ENCODE results near the gene IRGM.
A peak's percentile ranks its signal among the peaks of the same experiment; 100 is the strongest.
"Not testable (repeated sequence)": the region's sequence is repeated elsewhere in the genome, so short reads cannot be mapped to it uniquely, and the experiment has no call there.

Gene IRGM, protein sequence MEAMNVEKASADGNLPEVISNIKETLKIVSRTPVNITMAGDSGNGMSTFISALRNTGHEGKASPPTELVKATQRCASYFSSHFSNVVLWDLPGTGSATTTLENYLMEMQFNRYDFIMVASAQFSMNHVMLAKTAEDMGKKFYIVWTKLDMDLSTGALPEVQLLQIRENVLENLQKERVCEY

DNA sequence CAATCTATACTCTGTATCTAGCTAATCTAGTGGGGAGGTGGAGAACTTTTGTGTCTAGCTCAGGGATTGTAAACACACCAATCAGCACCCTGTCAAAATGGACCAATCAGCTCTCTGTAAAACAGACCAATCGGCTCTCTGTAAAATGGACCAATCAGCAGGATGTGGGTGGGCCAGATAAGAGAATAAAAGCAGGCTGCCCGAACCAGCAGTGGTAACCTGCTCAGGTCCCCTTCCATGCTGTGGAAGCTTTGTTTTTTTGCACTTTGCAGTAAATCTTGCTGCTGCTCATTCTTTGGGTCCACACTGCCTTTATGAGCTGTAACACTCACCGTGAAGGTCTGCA, at the start of gene IRGM:
TSS of gene IRGM (plus strand) at position 214 of the 346 bp plus-strand sequence. CDS start 1,603 bp downstream, outside the sequence.
- DNase-seq (ENCODE audit: low read depth in 3 of 3) = not testable (repeated sequence)

DNA sequence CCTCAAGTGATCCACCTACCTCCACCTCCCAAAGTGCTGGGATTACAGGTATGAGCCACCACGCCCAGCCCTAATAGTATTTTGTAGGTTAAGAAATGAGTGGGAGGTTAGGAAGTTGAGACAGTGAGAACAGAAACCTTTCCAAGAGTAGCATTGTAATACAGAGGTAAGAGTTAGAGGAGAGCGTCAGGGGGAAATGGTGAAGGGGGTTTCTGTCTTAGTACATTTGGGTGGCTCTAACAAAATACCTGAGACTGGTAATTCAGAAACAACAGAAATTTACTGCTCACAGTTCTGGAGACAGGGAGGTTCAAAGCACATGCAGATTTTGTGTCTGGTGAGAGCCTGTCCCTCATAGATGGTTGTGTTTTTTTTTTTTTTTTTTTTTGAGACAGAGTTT, 48.9 kb upstream of the IRGM start:
- no peak for DNase-seq (ENCODE audit: low read depth in 3 of 3)

DNA sequence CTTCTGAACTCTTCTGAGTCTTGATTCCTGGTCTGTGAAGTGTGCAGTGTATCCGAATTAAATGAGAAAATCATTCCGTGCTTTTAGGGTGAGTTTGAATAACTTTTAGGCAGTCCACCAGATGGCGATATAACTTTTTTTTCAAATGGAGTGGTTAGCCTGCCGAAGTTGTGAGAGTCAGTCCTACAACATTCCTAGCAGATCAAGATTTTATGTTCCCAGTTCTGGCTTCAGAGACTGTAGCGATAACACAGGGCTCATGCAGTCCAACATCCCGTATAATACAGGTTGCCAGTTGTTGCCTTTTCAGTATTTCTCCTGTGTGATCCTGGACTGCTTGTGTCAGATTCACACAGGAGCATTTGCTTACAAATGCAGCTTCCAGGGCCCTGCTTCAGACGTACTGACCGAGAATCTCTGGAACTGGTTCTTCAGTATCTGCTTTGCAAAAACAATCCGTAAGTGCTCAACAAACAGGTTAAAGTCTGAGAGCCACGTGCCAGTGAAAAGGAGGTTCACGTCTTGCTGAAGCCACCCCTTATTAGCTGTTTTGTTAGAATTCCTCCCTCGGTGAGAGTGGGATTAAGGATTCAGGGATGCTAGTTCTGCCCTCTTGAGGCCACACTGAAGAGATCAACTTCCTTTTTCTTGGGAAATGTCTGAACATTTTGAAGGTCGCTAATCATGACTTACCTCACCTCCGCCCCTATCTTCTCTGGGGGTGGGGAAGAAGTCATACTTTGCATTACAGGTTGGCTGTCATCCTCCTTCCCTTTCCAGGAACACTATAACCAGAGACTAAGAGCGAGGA, 45.0 kb upstream of the IRGM start:
- DNase-seq (ENCODE audit: low read depth in 3 of 3) = no peak

DNA sequence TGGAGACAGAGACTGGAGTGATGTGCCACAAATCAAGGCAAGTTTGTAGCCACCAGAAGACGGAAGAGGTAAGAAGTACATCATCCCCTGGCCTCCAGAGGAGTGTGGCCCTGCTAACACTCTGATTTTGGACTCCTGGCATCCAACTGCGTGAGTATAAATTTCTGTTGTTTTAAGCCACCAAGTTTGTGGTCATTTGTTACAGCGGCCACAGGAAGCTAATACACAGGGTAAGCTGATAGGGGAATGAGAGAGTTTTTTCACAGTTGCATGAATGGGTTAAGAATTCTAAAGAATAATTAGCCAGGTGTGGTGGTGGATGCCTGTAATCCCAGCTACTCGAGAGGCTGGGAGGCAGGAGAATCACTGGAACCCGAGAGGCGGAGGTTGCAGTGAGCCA, 41.9 kb upstream of the IRGM start:
- DNase-seq (ENCODE audit: low read depth in 3 of 3) = no peak

DNA sequence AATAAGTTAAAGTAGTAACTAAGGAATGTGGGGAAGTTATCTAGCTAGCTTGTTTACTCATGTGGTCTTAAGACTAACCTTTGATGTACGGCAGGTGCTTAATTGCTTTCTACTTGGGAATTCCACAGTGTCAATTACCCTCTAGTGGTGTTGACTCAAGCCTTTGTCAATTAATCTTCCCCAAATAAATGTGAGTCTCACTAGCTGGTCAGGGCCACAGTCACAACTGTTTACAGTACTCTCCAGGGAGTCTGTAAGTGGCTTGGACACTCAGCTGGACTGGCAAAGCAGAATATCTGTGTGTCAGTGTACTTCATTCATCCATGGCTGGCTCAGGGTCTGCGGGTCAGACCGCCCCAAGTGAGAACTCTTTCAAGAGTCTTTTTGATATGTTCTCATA, 37.0 kb upstream of the IRGM start:
- no peak for DNase-seq (ENCODE audit: low read depth in 3 of 3)

DNA sequence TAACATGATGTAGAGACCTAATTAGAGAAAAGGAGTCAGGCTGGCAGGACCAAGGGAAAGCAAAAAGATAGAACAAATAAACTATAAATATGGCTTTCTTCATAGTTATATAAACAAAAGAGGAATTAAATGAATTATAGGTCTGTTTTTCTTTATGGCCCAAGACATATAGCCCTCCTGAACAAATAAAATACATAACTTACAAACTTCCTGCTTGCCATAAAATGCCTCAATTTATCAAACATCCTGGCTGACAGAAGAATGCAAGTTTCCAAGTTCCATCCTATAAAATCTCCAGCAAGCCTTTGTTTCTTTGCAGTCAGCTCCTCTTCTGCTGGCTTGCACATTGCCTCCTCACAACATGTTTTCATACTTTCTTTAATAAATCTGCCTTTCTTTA, 31.3 kb upstream of the IRGM start:
- no peak for DNase-seq (ENCODE audit: low read depth in 3 of 3)

DNA sequence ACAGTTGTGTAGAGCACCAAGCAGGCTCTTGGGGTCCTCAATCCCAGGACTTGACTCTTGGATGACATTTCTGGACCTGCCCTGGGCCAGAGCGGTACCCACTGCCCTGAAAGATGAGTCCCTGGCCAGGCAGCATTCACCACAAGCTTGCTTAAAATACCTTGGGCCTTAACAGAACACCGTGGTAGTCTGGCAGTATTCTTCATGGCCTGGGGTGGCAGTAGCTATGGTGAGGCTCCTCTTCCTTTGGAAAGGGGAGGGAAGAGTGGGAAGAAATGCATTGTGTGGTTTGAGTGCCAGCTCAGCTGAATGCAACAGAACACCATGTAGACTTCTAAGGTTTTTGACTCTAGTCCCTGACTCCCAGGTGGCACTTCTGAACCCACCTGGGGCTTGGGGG, 29.4 kb upstream of the IRGM start:
- no peak for DNase-seq (ENCODE audit: low read depth in 3 of 3)

DNA sequence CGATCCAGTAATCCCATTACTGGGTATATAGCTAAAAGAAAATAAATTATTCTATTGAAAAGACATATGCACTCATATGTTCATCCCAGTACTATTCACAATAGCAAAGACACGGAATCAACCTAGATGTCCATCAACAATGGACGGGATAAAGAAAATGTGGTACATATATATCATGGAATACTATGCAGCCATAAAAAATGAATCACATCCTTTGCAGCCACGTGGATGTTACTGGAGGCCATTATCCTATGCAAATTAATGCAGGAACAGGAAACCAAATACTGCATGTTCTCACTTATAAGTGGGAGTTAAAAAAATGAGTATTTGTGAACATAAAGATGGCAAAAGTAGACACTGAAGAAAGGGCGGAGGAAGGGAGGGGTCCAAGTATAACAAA, 16.6 kb upstream of the IRGM start:
- DNase-seq (ENCODE audit: low read depth in 3 of 3) = no peak

DNA sequence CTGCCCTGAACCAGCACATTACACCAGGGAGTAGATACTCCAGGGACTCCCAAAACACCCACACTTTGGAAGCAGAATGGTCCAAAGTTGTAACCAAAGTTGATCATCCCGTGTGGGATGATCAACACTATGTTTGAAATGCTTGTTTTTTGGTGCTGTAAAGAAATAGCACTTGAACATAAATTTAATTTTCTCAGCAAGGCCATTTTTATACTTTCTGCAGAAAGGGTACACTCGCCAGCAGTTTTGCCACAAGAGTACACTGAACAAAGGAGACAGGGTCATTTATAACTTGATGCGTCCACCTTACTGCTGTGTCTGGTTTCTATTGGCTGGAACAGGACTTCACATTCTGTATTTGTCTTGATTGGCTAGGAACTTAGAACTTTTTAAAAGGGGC, 14.5 kb upstream of the IRGM start:
- DNase-seq (ENCODE audit: low read depth in 3 of 3) = not testable (repeated sequence)

DNA sequence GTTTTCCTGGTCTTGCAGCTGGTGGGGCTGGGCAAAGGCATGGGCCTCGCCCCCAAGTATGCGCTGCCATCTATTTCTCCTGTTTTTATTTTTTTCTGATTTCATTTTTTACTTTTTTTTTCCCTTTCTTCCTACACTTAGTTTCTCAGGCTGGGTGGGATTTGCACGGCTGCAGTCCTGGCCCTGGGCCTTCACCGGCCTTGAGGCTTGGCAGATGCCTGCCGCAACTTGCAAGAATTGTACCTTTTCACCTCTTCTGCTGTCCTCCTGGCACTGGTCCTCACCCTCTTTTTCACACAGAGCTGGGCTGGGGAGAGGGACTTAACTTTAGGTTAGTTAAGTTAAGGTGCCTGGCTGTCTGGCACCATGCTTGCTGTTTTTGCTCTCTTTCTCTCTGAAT, 10.3 kb upstream of the IRGM start:
- no peak for DNase-seq (ENCODE audit: low read depth in 3 of 3)

DNA sequence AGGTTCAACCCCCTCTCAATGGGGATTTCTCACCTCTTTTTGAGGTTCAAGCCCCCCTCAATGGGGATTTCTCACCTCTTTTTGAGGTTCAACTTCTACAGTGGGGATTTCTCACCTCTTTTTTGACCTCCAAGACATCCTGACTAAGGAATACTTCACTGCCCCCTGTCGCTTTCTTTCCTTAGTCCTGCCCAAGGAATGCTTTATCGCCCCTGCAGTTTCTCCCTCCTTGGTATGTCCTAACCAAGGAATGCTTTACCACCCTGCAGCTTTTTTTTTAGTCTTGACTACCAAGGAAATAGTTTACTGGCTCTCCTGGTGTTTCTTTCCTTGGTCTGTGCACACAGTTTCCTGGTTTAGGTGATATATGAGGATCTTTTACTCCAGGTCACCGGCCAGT, 9.6 kb upstream of the IRGM start:
- DNase-seq (ENCODE audit: low read depth in 3 of 3) = no peak

DNA sequence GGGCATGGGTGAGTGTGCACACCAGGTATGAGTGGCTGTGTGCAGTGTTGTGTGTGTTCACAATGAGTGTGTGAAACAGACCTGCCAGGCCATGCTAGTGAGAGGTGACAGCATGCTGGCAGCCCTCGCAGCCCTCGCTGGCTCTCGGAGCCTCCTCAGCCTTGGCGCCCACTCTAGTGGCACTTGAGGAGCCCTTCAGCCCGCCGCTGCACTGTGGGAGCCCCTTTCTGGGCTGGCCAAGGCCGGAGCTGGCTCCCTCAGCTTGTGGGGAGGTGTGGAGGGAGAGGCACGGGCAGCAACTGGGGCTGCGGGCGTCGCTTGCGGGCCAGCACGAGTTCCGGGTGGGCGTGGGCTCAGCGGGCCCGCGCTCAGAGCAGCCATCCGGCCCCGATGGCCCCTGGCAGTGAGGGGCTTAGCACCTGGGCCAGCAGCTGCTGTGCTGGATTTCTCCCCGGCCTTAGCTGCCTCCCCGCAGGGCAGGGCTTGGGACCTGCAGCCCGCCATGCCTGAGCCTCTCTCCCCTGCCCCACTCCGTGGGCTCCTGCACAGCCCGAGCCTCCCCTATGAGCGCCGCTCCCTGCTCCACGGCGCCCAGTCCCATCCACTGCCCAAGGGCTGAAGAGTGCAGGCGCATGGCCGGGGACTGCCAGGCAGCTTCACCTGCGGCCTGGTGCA, 999 bp upstream of the IRGM start:
- DNase-seq (ENCODE audit: low read depth in 3 of 3) = not testable (repeated sequence)

DNA sequence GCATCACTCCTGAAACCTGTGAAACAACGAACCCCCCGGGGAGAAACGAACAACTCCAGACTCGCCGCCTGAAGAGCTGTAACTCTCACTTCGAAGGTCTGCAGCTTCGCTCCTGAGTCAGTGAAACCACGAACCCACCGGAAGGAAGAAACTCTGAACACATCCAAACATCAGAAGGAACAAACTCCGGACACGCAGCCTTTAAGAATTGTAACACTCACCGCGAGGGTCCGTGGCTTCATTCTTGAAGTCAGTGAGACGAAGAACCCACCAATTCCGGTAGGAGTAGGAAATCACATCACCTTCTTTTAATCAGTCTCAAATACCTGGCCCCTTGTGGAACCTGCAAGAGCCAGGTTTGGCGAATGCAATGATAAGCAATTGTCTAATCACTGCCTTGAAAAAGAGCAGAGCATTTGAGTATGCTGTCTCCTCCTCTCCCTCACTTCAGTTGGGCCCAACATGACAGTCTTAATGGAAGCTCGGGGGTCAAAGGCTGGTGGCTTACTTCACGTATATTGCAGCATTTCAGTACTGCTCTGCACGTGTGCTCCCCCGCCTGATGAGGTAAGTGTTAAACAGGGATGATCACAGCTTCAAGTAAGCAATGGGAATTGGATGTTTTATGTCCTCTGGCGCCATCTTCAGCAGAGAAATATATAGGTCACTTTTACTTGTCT, 473 bp downstream of the IRGM start:
- DNase-seq (ENCODE audit: low read depth in 3 of 3) = peak; percentile 22 to 53 (median 47)

DNA sequence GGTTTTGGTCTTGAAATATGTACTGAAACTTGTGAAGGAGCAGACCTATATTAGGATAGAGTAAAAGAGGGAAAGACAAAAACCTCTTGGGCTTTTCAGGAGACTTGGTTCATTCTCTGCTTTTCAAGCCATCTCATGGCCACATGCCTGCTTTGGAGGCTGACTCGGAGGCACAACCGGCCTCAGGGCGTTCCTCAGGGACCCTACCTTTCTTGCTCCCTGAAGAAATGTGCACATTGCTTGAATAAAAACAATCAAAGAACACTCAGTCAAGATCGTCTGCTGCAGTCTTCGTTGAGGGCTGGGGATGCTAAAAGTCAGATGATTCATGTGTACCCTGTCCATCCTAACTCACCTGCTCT, 994 bp downstream of the IRGM start:
- DNase-seq (ENCODE audit: low read depth in 3 of 3) = no peak

DNA sequence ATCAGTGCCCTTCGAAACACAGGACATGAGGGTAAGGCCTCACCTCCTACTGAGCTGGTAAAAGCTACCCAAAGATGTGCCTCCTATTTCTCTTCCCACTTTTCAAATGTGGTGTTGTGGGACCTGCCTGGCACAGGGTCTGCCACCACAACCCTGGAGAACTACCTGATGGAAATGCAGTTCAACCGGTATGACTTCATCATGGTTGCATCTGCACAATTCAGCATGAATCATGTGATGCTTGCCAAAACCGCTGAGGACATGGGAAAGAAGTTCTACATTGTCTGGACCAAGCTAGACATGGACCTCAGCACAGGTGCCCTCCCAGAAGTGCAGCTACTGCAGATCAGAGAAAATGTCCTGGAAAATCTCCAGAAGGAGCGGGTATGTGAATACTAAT, 1.9 kb downstream of the IRGM start:
- DNase-seq (ENCODE audit: low read depth in 3 of 3) = no peak

DNA sequence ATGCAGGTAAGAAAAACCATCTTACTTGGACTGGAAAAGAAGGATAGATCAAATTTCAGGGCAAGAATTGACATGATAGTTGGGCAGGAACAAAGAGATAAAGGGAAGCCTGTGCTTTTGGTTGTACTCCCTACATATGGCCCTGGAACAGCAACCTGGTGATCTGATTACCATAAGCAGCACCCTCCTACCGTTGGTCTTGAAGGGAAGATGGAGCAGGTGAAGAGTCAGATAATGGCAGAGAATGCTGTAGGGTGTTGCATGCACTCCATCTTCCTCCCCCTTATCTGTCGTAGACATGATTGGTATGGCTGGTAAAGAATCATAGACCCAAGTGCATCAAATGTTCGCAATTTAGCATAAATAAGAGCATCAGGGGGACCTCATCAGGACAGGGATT, 4.7 kb downstream of the IRGM start:
- no peak for DNase-seq (ENCODE audit: low read depth in 3 of 3)

DNA sequence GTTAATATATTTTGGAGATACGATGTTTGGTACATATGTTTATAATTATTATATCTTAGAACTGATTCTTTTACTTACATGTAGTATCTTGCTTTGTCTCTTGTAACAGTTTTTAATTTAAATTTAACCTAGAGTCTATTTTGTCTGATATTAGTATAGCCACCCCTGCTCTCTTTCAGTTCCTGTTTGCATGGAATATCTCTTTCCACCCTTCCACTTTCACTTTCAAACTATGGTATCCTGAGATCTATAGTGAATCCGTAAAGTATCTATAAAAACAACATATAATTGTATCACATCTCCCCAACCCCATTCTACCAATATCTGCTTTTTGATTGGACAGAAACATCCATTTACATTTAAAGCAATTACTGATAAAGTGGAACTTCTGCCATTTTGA, 7.2 kb downstream of the IRGM start:
- DNase-seq (ENCODE audit: low read depth in 3 of 3) = no peak

DNA sequence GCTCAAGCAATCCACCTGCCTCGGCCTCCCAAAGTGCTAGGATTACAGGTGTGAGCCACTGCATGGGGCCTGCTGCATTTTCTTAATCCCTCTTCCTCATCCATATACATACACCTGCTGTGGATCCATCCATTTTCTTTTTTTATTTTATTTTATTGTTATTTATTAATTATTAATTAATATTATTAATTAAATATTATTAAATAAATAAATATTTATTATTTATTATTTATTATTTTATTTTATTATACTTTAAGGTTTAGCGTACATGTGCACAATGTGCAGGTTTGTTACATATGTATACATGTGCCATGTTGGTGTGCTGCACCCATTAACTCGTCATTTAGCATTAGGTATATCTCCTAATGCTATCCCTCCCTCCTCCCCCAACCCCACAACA, 10.4 kb downstream of the IRGM start:
- DNase-seq (ENCODE audit: low read depth in 3 of 3) = not testable (repeated sequence)

DNA sequence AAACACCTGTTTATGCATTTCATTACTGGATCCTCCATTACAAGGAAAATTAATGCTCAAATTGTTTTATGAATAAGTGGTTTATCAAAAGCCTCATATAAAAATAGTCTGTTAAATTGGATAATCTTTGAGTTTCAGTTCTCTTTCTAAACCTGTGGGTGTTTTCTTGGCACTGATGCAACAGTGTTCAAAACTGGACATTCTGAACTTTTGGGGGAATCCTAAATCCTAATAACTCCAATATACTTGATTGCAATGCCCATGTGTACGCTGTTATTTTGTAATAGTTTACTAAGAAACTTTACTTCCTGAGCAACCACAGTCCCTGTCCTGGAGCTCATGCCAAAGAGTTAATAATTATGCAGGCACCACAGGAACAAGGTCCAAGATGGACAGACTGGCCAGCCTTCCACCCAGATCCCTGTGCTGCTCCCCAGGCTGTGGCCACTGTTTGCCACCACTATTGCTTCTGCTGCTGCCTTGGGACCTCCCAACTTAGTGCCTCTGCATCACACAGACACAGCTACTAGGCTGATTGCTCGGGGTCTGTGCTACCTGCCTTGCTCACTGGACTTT, 14.0 kb downstream of the IRGM start:
- DNase-seq (ENCODE audit: low read depth in 3 of 3) = no peak

DNA sequence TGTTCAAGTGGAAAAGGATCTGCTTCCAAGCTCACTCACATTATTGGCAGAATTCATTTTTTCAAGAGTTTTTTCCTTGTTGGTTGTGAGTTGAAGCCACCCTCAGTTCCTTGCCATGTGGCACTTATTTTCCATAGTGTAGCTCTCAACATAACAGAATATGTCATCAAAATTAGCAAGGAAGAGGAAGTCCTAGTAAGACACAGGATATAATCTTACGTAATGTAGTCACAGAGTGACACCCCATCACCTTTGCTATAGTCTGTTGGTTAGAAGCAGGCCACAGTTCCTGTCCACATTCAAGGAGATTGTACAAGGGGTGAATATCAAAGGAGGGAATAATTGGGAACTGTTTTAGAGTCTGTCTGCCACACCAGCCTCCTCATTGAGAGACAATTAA, 15.7 kb downstream of the IRGM start:
- DNase-seq (ENCODE audit: low read depth in 3 of 3) = no peak

DNA sequence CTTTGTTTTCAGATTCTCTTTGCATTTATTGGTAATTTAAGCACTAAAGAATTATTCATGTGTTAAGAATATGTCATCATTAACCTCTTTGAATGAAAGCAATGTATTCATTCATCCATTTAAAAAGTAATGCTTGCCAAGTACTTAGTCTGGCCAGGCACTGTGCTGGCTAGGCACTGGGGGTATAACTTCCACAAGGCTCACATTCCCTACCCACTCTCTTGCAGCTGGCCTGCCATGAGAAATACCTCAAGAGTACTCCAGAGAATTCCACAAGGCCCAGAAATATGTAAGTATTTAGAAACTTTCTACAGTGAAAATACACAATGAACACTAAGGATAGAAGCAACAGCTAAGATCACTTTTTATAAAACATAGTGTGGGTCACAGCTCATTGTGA, 33.0 kb downstream of the IRGM start:
- DNase-seq (ENCODE audit: low read depth in 3 of 3) = no peak
